Tibial artery (tissue), 4 donors: Measurements from ENCODE around the gene SPRR2A.

Experiments used
- DNase-seq, 2 donors: peaks; one replicate each; pipeline ENCODE4 v3.0.0-alpha.2; 2019
- H3K27ac ChIP-seq, 2 donors: fragments of 200-600 bp; sonication (generic) in 1 of 2; 1 replicate in 1 of 2; 2 replicates in 1 of 2; pipeline ENCODE4 v1.5.1; 2018 to 2019; ENCODE audit warnings: mild to moderate bottlenecking in 1 of 2
- H3K27me3 ChIP-seq, 2 donors: fragments of 200-600 bp; sonication (generic) in 1 of 2; one replicate each; pipeline versions ENCODE4 v1.5.1 to v1.6.0; 2016 to 2019
- H3K36me3 ChIP-seq, 3 donors: fragments of 200-600 bp; sonication (generic) in 2 of 3; one replicate each; pipeline ENCODE4 v1.5.1; 2016 to 2019; ENCODE audit warnings: mild to moderate bottlenecking in 2 of 3
- H3K4me1 ChIP-seq, 4 donors: fragments of 200-600 bp; sonication (generic) in 2 of 4; 1 replicate in 3 of 4; 2 replicates in 1 of 4; pipeline ENCODE4 v1.5.1; 2016 to 2019
- H3K4me3 ChIP-seq, 2 donors: fragments of 200-600 bp; sonication (generic) in 1 of 2; 1 replicate in 1 of 2; 2 replicates in 1 of 2; pipeline ENCODE4 v1.5.1; 2018 to 2019; ENCODE audit warnings: mild to moderate bottlenecking in 2 of 2
- H3K9me3 ChIP-seq, 3 donors: fragments of 200-600 bp; sonication (generic) in 1 of 3; one replicate each; pipeline ENCODE4 v1.5.1; 2016 to 2019
- CTCF ChIP-seq, 2 experiments: fragments of 200-600 bp in 1 of 2; fragments of 450-650 bp in 1 of 2; IDR thresholded peaks; one replicate each; pipeline ENCODE4 v1.5.1; 2017 to 2019; ENCODE audit warnings: antibody characterized with exemption in 2 of 2, mild to moderate bottlenecking in 1 of 2, moderate library complexity in 1 of 2
- intact Hi-C: fragments of 100-400 bp; cut with DNase I; formaldehyde crosslinking; loops from one replicate; pipeline ENCODE4 v1.15.0; 2023; ENCODE audit warnings: low total_unique reads

The SPRR2A gene

GRCh38 chr1:153057375-153057774 lies at the start of gene SPRR2A:
Gene SPRR2A, minus strand, starts transcription at chr1:153057512. Its CDS starts 777 bp downstream, at chr1:153056735.
- Histone ChIP-seq H3K27ac (no peak within 1 kb of the TSS), H3K27me3 (no peaks in the 10 kb centered on the region), H3K4me3 (no peak within 1 kb of the TSS), H3K36me3 (no peaks in the 10 kb centered on the region), H3K4me1 (no peaks in the 10 kb centered on the region), H3K9me3 (no peaks in the 10 kb centered on the region)
- intact Hi-C loops, result no loop called here
- DNase-seq, result no peak
- TF ChIP-seq CTCF (IDR thresholded peaks at IDR 0.05), result no peak

GRCh38 chr1:153100245-153100644 lies 42.9 kb upstream of the SPRR2A start:
- H3K27ac ChIP-seq, result no peak overlapping the region
- H3K36me3 ChIP-seq, result no peaks in the 10 kb centered on the region
- no peak for DNase-seq
- H3K9me3 ChIP-seq, result peaks cover 0 to 4% (median 0%) of the 10 kb centered on the region in 3 donors
- H3K27me3 ChIP-seq, result no peaks in the 10 kb centered on the region
- H3K4me3 ChIP-seq, result no peak overlapping the region
- H3K4me1 ChIP-seq, result no peaks in the 10 kb centered on the region
- intact Hi-C loops, result no loop called here
- TF ChIP-seq CTCF (IDR thresholded peaks at IDR 0.05), result no peak

GRCh38 chr1:153099461-153100045 lies 42.2 kb upstream of the SPRR2A start:
- Histone ChIP-seq H3K4me1 (no peaks in the 10 kb centered on the region), H3K27ac (no peak overlapping the region), H3K27me3 (no peaks in the 10 kb centered on the region), H3K9me3 (peaks cover 0 to 4% (median 0%) of the 10 kb centered on the region in 3 donors), H3K4me3 (no peak overlapping the region), H3K36me3 (no peaks in the 10 kb centered on the region)
- intact Hi-C loops, result no loop called here
- TF ChIP-seq CTCF (IDR thresholded peaks at IDR 0.05), result no peak
- no peak for DNase-seq

- Histone ChIP-seq H3K4me3 (no peak overlapping the region), H3K27ac (no peak overlapping the region), H3K4me1 (no peaks in the 10 kb centered on the region), H3K9me3 (no peaks in the 10 kb centered on the region), H3K27me3 (no peaks in the 10 kb centered on the region), H3K36me3 (no peaks in the 10 kb centered on the region)
- intact Hi-C loops, result no loop called here
- no peak for DNase-seq
- TF ChIP-seq CTCF (IDR thresholded peaks at IDR 0.05), result no peak
Measured at GRCh38 chr1:153095764-153096163, 38.5 kb upstream of the SPRR2A start.

GRCh38 chr1:153094426-153094825 lies 37.1 kb upstream of the SPRR2A start, which contains the start of gene SPRR2E:
Gene SPRR2E, minus strand, starts transcription at chr1:153094526. Its CDS starts 775 bp downstream, at chr1:153093751.
- no peaks in the 10 kb centered on the region for H3K27me3 ChIP-seq
- intact Hi-C loops, result no loop called here
- TF ChIP-seq CTCF (IDR thresholded peaks at IDR 0.05), result no peak
- H3K9me3 ChIP-seq, result no peaks in the 10 kb centered on the region
- no peak within 1 kb of the TSS for H3K27ac ChIP-seq
- H3K4me1 ChIP-seq, result no peaks in the 10 kb centered on the region
- DNase-seq, result no peak
- no peak within 1 kb of the TSS for H3K4me3 ChIP-seq
- H3K36me3 ChIP-seq, result no peaks in the 10 kb centered on the region

GRCh38 chr1:153087652-153088051 lies 30.3 kb upstream of the SPRR2A start:
- Histone ChIP-seq H3K36me3 (no peaks in the 10 kb centered on the region), H3K27ac (no peak overlapping the region), H3K4me3 (no peak overlapping the region), H3K9me3 (no peaks in the 10 kb centered on the region), H3K4me1 (no peaks in the 10 kb centered on the region), H3K27me3 (no peaks in the 10 kb centered on the region)
- no peak for DNase-seq
- no peak for TF ChIP-seq CTCF (IDR thresholded peaks at IDR 0.05)
- intact Hi-C loops, result no loop called here
